H9 (cell line): ENCODE data around the gene PPARD. TPM values are rescaled to one million over a fixed set of nuclear protein-coding genes. Genes with fewer than 3 reads are reported as not detected.

Source experiments
- DNase-seq: peaks from one replicate; pipeline ENCODE4 v3.0.0-alpha.2; 2017
- H2AFZ ChIP-seq: one replicate; pipeline ENCODE4 v1.6.1; 2013; ENCODE audit warnings: mild to moderate bottlenecking, low read length, control low read depth, moderate library complexity
- H2AK5ac ChIP-seq: 2 replicates; pipeline ENCODE4 v1.6.1; 2013; ENCODE audit warnings: low read length, control low read depth, mixed read lengths; ENCODE audit not compliant: insufficient read length
- H2BK120ac ChIP-seq: one replicate; pipeline ENCODE4 v1.6.1; 2013; ENCODE audit warnings: low read depth, mild to moderate bottlenecking, low read length, control low read depth, inconsistent platforms; ENCODE audit not compliant: poor library complexity, severe bottlenecking
- H2BK12ac ChIP-seq: 2 replicates; pipeline ENCODE4 v1.6.1; 2013; ENCODE audit warnings: low read length, control low read depth, mixed read lengths, low read depth; ENCODE audit not compliant: insufficient read length
- H2BK15ac ChIP-seq: 2 replicates; pipeline ENCODE4 v1.6.1; 2013; ENCODE audit warnings: low read depth, low read length, control low read depth
- H2BK20ac ChIP-seq: one replicate; pipeline ENCODE4 v1.6.1; 2013; ENCODE audit warnings: low read depth, mild to moderate bottlenecking, low read length, control low read depth, inconsistent platforms; ENCODE audit not compliant: poor library complexity, severe bottlenecking
- H2BK5ac ChIP-seq: 2 replicates; pipeline ENCODE4 v1.6.1; 2013; ENCODE audit warnings: low read length, control low read depth, mixed read lengths; ENCODE audit not compliant: insufficient read length
- H3K14ac ChIP-seq: 2 replicates; pipeline ENCODE4 v1.6.1; 2013; ENCODE audit warnings: low read length, control low read depth; ENCODE audit not compliant: insufficient read depth
- H3K18ac ChIP-seq: 2 replicates; pipeline ENCODE4 v1.6.1; 2013; ENCODE audit warnings: low read depth, mild to moderate bottlenecking, mixed read lengths, low read length, control low read depth; ENCODE audit not compliant: insufficient read length
- H3K23ac ChIP-seq: 2 replicates; pipeline ENCODE4 v1.6.1; 2013; ENCODE audit warnings: low read length, control low read depth, mixed read lengths, low read depth; ENCODE audit not compliant: insufficient read length
- H3K23me2 ChIP-seq: 2 replicates; pipeline ENCODE4 v1.6.1; 2013; ENCODE audit warnings: low read depth, mild to moderate bottlenecking, mixed read lengths, low read length, control low read depth; ENCODE audit not compliant: insufficient read length, poor library complexity, severe bottlenecking
- H3K27ac ChIP-seq: 2 replicates; pipeline ENCODE4 v1.5.1; 2013; ENCODE audit warnings: low read length, control low read depth, mixed read lengths, low read depth; ENCODE audit not compliant: insufficient read length
- H3K27me3 ChIP-seq: 2 replicates; pipeline ENCODE4 v1.6.1; 2013; ENCODE audit warnings: low read length, control low read depth, inconsistent platforms; ENCODE audit not compliant: insufficient read depth
- H3K4ac ChIP-seq: 2 replicates; pipeline ENCODE4 v1.6.1; 2013; ENCODE audit warnings: low read depth, mild to moderate bottlenecking, control low read depth, inconsistent platforms, low read length, moderate library complexity
- H3K4me1 ChIP-seq: 2 replicates; pipeline ENCODE4 v1.6.1; 2013; ENCODE audit warnings: low read length, control low read depth, inconsistent platforms; ENCODE audit not compliant: insufficient read depth
- H3K4me2 ChIP-seq: 2 replicates; pipeline ENCODE4 v1.6.1; 2013; ENCODE audit warnings: low read length, control low read depth, mixed read lengths; ENCODE audit not compliant: insufficient read length, insufficient read depth
- H3K56ac ChIP-seq: 2 replicates; pipeline ENCODE4 v1.6.1; 2013; ENCODE audit warnings: low read depth, mild to moderate bottlenecking, mixed read lengths, low read length, control low read depth; ENCODE audit not compliant: insufficient read length
- H3K79me1 ChIP-seq: 2 replicates; pipeline ENCODE4 v1.6.1; 2013; ENCODE audit warnings: low read depth, mild to moderate bottlenecking, moderate library complexity, low read length, control low read depth, inconsistent platforms; ENCODE audit not compliant: insufficient read depth, poor library complexity, severe bottlenecking
- H3K79me2 ChIP-seq: 2 replicates; pipeline ENCODE4 v1.6.1; 2013; ENCODE audit warnings: low read length, control low read depth, inconsistent platforms; ENCODE audit not compliant: insufficient read depth
- H3K9ac ChIP-seq: 2 replicates; pipeline ENCODE4 v1.6.1; 2013; ENCODE audit warnings: low read length, control low read depth, mixed read lengths; ENCODE audit not compliant: insufficient read length; ENCODE audit errors: extremely low read depth
- H3K9me3 ChIP-seq: one replicate; pipeline ENCODE4 v1.6.1; 2013; ENCODE audit warnings: low read depth, low read length, inconsistent platforms; ENCODE audit not compliant: control insufficient read depth
- H3T11ph ChIP-seq: one replicate; pipeline ENCODE4 v1.6.1; 2013; ENCODE audit warnings: mild to moderate bottlenecking, low read length, control low read depth, inconsistent platforms
- H4K20me1 ChIP-seq: one replicate; pipeline ENCODE4 v1.6.1; 2013; ENCODE audit not compliant: control insufficient read depth, insufficient read length, insufficient read depth
- H4K5ac ChIP-seq: 2 replicates; pipeline ENCODE4 v1.6.1; 2013; ENCODE audit warnings: low read depth, mild to moderate bottlenecking, mixed read lengths, low read length, control low read depth; ENCODE audit not compliant: insufficient read length
- H4K8ac ChIP-seq: replicated peaks from 2 replicates; pipeline ENCODE4 v1.6.1; 2013; ENCODE audit warnings: low read length, control low read depth, mixed read lengths, low read depth; ENCODE audit not compliant: insufficient read length
- H4K91ac ChIP-seq: 2 replicates; pipeline ENCODE4 v1.6.1; 2013; ENCODE audit warnings: low read depth, mild to moderate bottlenecking, moderate library complexity, mixed read lengths, low read length, control low read depth; ENCODE audit not compliant: insufficient read length
- H3K27ac Mint-ChIP-seq, 3 experiments: 2 replicates in 2 of 3; 3 replicates in 1 of 3; pipeline ENCODE4 v1.8.0; 2020 to 2021; ENCODE audit warnings: mixed read lengths in 3 of 3, mild to moderate bottlenecking in 1 of 3, moderate library complexity in 1 of 3
- H3K27me3 Mint-ChIP-seq: 2 replicates; pipeline ENCODE4 v1.8.0; 2021; ENCODE audit warnings: low read depth, mild to moderate bottlenecking, moderate library complexity, mixed read lengths
- H3K36me3 Mint-ChIP-seq, 3 experiments: 2 replicates in 2 of 3; 3 replicates in 1 of 3; pipeline ENCODE4 v1.8.0; 2020 to 2021; ENCODE audit warnings: low read depth in 3 of 3, mixed read lengths in 3 of 3; ENCODE audit not compliant: insufficient read depth in 1 of 3
- H3K4me1 Mint-ChIP-seq, 2 experiments: 2 replicates each; pipeline ENCODE4 v1.8.0; 2020; ENCODE audit warnings: mixed read lengths in 2 of 2
- H3K4me3 Mint-ChIP-seq, 2 experiments: 2 replicates in 1 of 2; 3 replicates in 1 of 2; pipeline ENCODE4 v1.8.0; 2020 to 2021; ENCODE audit warnings: mild to moderate bottlenecking in 2 of 2, mixed read lengths in 2 of 2, moderate library complexity in 1 of 2
- H3K9me3 Mint-ChIP-seq, 2 experiments: 2 replicates in 1 of 2; 3 replicates in 1 of 2; pipeline ENCODE4 v1.8.0; 2020; ENCODE audit warnings: mild to moderate bottlenecking in 2 of 2, mixed read lengths in 2 of 2, moderate library complexity in 1 of 2
- WGBS: extraction: QIAGEN DNeasy Blood & Tissue Kit; methylation state at CpG from one replicate; pipeline ENCODE4 v1.1.7; 2013; ENCODE audit warnings: missing lambda C conversion rate, low lambda C conversion rate, mixed read lengths; ENCODE audit not compliant: insufficient read length; ENCODE audit errors: extremely low coverage; 5-methylcytosine and 5-hydroxymethylcytosine counted together
- microRNA-seq: library from miRNA; unstranded; fragments of <30 nt; microRNA quantifications from one replicate; pipeline ENCODE4, GENCODE V29; 2020; ENCODE audit warnings: borderline microRNAs expressed
- total RNA-seq: library from RNA; stranded (reverse); gene quantifications from 2 replicates; pipeline ENCODE4 v1.2.1, GENCODE V29; 2021
- TF ChIP-seq, protein P1 (sequence below): fragments of 200-600 bp; sonication (generic); conservative IDR thresholded peaks from 3 replicates; pipeline ENCODE4 v1.8.0; 2021; ENCODE audit warnings: antibody characterized with exemption, mild to moderate bottlenecking

The PPARD gene
- total RNA-seq, 1 experiment from 2014 or later: 11.7 TPM

GRCh38 chr6:35477028-35477427 lies 134.7 kb downstream of the PPARD start:
- Histone ChIP-seq H2BK15ac (no peak overlapping the region), H3K23me2 (no peaks in the 10 kb centered on the region), H3K18ac (no peak overlapping the region), H2BK5ac (no peak overlapping the region), H3K23ac (no peak overlapping the region), H3K27ac (no peak overlapping the region), H3K56ac (no peak overlapping the region), H3T11ph (no peak overlapping the region), H3K4me1 (no peaks in the 10 kb centered on the region), H3K9me3 (no peaks in the 10 kb centered on the region), H3K4ac (no peak overlapping the region), H2BK20ac (no peak overlapping the region), H2AFZ (no peak overlapping the region), H4K8ac (no peak overlapping the region), H4K5ac (no peak overlapping the region), H2BK12ac (no peak overlapping the region), H2AK5ac (no peak overlapping the region), H3K79me2 (no peaks in the 10 kb centered on the region), H3K79me1 (no peaks in the 10 kb centered on the region), H4K20me1 (no peaks in the 10 kb centered on the region), H3K9ac (no peak overlapping the region), H3K4me2 (no peak overlapping the region), H3K14ac (no peak overlapping the region), H3K27me3 (no peaks in the 10 kb centered on the region), H2BK120ac (no peak overlapping the region), H4K91ac (no peak overlapping the region)
- Mint-ChIP-seq H3K27me3 (peaks cover 1% of the 10 kb centered on the region; the same call in 1 of the 2 replicates), H3K4me1 (peaks cover 3 to 17% of the 10 kb centered on the region in 2 experiments), H3K9me3 (no peaks in the 10 kb centered on the region), H3K27ac (peak overlapping the region in 1 of 3 experiments; percentile 35; a peak in 3 of 7 replicates), H3K4me3 (no peak overlapping the region; a peak in 1 of 5 replicates), H3K36me3 (peaks cover 15 to 63% (median 52%) of the 10 kb centered on the region in 3 experiments)
- no CpG with 5 or more reads among the region's 8 CpGs for WGBS
- TF ChIP-seq, protein P1, sequence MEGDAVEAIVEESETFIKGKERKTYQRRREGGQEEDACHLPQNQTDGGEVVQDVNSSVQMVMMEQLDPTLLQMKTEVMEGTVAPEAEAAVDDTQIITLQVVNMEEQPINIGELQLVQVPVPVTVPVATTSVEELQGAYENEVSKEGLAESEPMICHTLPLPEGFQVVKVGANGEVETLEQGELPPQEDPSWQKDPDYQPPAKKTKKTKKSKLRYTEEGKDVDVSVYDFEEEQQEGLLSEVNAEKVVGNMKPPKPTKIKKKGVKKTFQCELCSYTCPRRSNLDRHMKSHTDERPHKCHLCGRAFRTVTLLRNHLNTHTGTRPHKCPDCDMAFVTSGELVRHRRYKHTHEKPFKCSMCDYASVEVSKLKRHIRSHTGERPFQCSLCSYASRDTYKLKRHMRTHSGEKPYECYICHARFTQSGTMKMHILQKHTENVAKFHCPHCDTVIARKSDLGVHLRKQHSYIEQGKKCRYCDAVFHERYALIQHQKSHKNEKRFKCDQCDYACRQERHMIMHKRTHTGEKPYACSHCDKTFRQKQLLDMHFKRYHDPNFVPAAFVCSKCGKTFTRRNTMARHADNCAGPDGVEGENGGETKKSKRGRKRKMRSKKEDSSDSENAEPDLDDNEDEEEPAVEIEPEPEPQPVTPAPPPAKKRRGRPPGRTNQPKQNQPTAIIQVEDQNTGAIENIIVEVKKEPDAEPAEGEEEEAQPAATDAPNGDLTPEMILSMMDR: no peak
- DNase-seq: no peak

Small RNAs within 50 kb of the gene (microRNA-seq; reads per million reads assigned to microRNA genes)
- not detected for gene MIR7111

Other genes with a start within 250 kb of the PPARD start
- gene TCP11, start 201.2 kb upstream of the PPARD start, total RNA-seq: not detected in 2 replicates
- 2.2 and 2.7 TPM in 2 replicates for gene SCUBE3, start 128.6 kb upstream of the PPARD start, total RNA-seq
- 21.1 and 22.8 TPM in 2 replicates for gene ZNF76, start 82.8 kb upstream of the PPARD start, total RNA-seq
- gene DEF6, start 44.7 kb upstream of the PPARD start, total RNA-seq: 5.4 and 5.6 TPM in 2 replicates
- gene FANCE, start 109.8 kb downstream of the PPARD start, total RNA-seq: 8.4 and 10.9 TPM in 2 replicates
- 1,826 and 1,830 TPM in 2 replicates for gene RPL10A, start 125.8 kb downstream of the PPARD start, total RNA-seq
- 24.3 and 27.0 TPM in 2 replicates for gene TEAD3, start 154.5 kb downstream of the PPARD start, total RNA-seq
- 0.29 TPM in 1 of 2 replicates, not detected in the other for gene TULP1, start 170.3 kb downstream of the PPARD start, total RNA-seq